ENCODE measurements around the gene DENND11. TPM values are rescaled to one million over a fixed set of nuclear protein-coding genes. Genes with fewer than 3 reads are reported as not detected.

Gene DENND11
- total and polyA plus RNA-seq, 9 of the 15 experiments (the other 6 are each of a cell fraction or from before 2014, with no cell fraction given), result 0.07 to 1.1 (median 0.36) TPM

- TF ChIP-seq NR0B1 (IDR thresholded peaks at IDR 0.05; ENCODE audit: partially characterized antibody), result no peak
- TF ChIP-seq ZNF512 (tag; IDR thresholded peaks at IDR 0.05), result no peak
- no peak for TF ChIP-seq ZNF316 (IDR thresholded peaks at IDR 0.05)
- TF ChIP-seq ZNF766 (CRISPR knock-in tag; conservative IDR thresholded peaks at IDR 0.05), result no peak
- no peak for TF ChIP-seq ZNF444 (CRISPR knock-in tag; IDR thresholded peaks at IDR 0.05)
- TF ChIP-seq MBD2 (IDR thresholded peaks at IDR 0.05; ENCODE audit: borderline replicate concordance, low read depth), result no peak
- TF ChIP-seq RBM25 (IDR thresholded peaks at IDR 0.05; ENCODE audit: low read depth, low read length, severe bottlenecking), result no peak
- no peak for TF ChIP-seq BCL6 (CRISPR knock-in tag; IDR thresholded peaks at IDR 0.05)
- no peak for TF ChIP-seq SMAD2 (IDR thresholded peaks at IDR 0.05; ENCODE audit: low read depth, low read length)
- TF ChIP-seq CBX8 (IDR thresholded peaks at IDR 0.05; ENCODE audit: borderline replicate concordance, extremely low read depth, low read depth, low read length, poor library complexity, severe bottlenecking), result no peak
- no peak for TF ChIP-seq THAP7 (CRISPR knock-in tag; IDR thresholded peaks at IDR 0.05)
- TF ChIP-seq RFX7 (CRISPR knock-in tag; IDR thresholded peaks at IDR 0.05), result no peak
- TF ChIP-seq ETV6 (IDR thresholded peaks at IDR 0.05; ENCODE audit: borderline replicate concordance in 1 of 2, low read depth in 2 of 2, low read length in 1 of 2), result no peak
- no peak for TF ChIP-seq ETV6 (CRISPR knock-in tag; IDR thresholded peaks at IDR 0.05; ENCODE audit: borderline replicate concordance)
Observed at GRCh38 chr7:141691961-141692360, 10.0 kb downstream of the DENND11 start (continued).
